ENCODE results near the gene OLFML2A.

GRCh38 chr9:124855566-124855943, 78.6 kb downstream of the OLFML2A start:
- TF ChIP-seq CTCF (IDR thresholded peaks at IDR 0.05) = no peak
- no peak for TF ChIP-seq EP300 (IDR thresholded peaks at IDR 0.05)
- no peak for TF ChIP-seq POLR2AphosphoS5 (IDR thresholded peaks at IDR 0.05)

Data from esophagus muscularis mucosa (tissue), 4 donors.